Left ventricle myocardium inferior (tissue), 1 donor: Measurements from ENCODE around the gene EFNA5. TPM values are rescaled to one million over a fixed set of nuclear protein-coding genes. Genes with fewer than 3 reads are reported as not detected.
A peak's percentile ranks its signal among the peaks of the same experiment; 100 is the strongest.

Source experiments
- DNase-seq: peaks from one replicate; pipeline ENCODE4 v3.0.0-alpha.2; 2020
- H3K27ac ChIP-seq: fragments of 200-600 bp; replicated peaks from 2 replicates; pipeline ENCODE4 v1.8.0; 2021
- H3K27me3 ChIP-seq: fragments of 200-600 bp; 2 replicates; pipeline ENCODE4 v1.8.0; 2021; ENCODE audit warnings: low read depth
- H3K36me3 ChIP-seq: fragments of 200-600 bp; 2 replicates; pipeline ENCODE4 v1.8.0; 2021
- H3K4me1 ChIP-seq: fragments of 200-600 bp; 2 replicates; pipeline ENCODE4 v1.8.0; 2021
- H3K4me3 ChIP-seq: fragments of 200-600 bp; 2 replicates; pipeline ENCODE4 v1.8.0; 2021; ENCODE audit warnings: mild to moderate bottlenecking, moderate library complexity
- H3K9me3 ChIP-seq: fragments of 200-600 bp; replicated peaks from 2 replicates; pipeline ENCODE4 v1.8.0; 2021
- CTCF ChIP-seq: fragments of 200-600 bp; IDR thresholded peaks from 2 replicates; pipeline ENCODE4 v1.8.0; 2021; ENCODE audit warnings: antibody characterized with exemption, mild to moderate bottlenecking, borderline replicate concordance
- intact Hi-C: fragments of 100-400 bp; cut with micrococcal nuclease; formaldehyde crosslinking; loops from one replicate; pipeline ENCODE4 v1.11.0; 2022
- total RNA-seq: library from RNA; stranded (reverse); fragmentation: NEBNext Ultra II Directional; extraction: Animal tissue kit (Norgen Biotek cat#: 25700); gene quantifications from one replicate; pipeline ENCODE4 v1.2.1, GENCODE V29; 2021
- donor health status: DM: no; HTN: yes; CAD: no; lungs with severe emphysema.

The EFNA5 gene
- total RNA-seq, 1 donor from 2014 or later = 28.2 TPM

GRCh38 chr5:107549567-107549966 is 121.2 kb downstream of the EFNA5 start:
- DNase-seq = no peak
- Histone ChIP-seq H3K9me3 (no peaks in the 10 kb centered on the region), H3K4me3 (no peak overlapping the region), H3K27me3 (no peaks in the 10 kb centered on the region), H3K4me1 (peaks cover 52% of the 10 kb centered on the region), H3K36me3 (no peaks in the 10 kb centered on the region), H3K27ac (no peak overlapping the region)
- TF ChIP-seq CTCF = no peak
- intact Hi-C loops = no loop called here

GRCh38 chr5:107548477-107548876 is 122.3 kb downstream of the EFNA5 start:
- no peak overlapping the region for H3K27ac ChIP-seq
- no peaks in the 10 kb centered on the region for H3K9me3 ChIP-seq
- no peak for DNase-seq
- no peak for TF ChIP-seq CTCF
- intact Hi-C loops = no loop called here
- H3K36me3 ChIP-seq = no peaks in the 10 kb centered on the region
- no peaks in the 10 kb centered on the region for H3K27me3 ChIP-seq
- H3K4me3 ChIP-seq = no peak overlapping the region
- peaks cover 58% of the 10 kb centered on the region for H3K4me1 ChIP-seq

- intact Hi-C loops = no loop called here
- H3K4me1 ChIP-seq = peaks cover 69% of the 10 kb centered on the region
- DNase-seq = no peak
- H3K9me3 ChIP-seq = no peaks in the 10 kb centered on the region
- no peaks in the 10 kb centered on the region for H3K27me3 ChIP-seq
- H3K4me3 ChIP-seq = no peak overlapping the region
- no peak for TF ChIP-seq CTCF
- no peak overlapping the region for H3K27ac ChIP-seq
- H3K36me3 ChIP-seq = no peaks in the 10 kb centered on the region
Observed at GRCh38 chr5:107546719-107547118, 124.0 kb downstream of the EFNA5 start.

GRCh38 chr5:107545486-107545885 is 125.3 kb downstream of the EFNA5 start:
- peak overlapping the region; percentile 46 for H3K27ac ChIP-seq
- intact Hi-C loops = no loop called here

GRCh38 chr5:107544967-107545366 is 125.8 kb downstream of the EFNA5 start:
- Histone ChIP-seq H3K9me3 (no peaks in the 10 kb centered on the region), H3K27ac (peak overlapping the region; percentile 46), H3K36me3 (no peaks in the 10 kb centered on the region), H3K4me3 (no peak overlapping the region), H3K27me3 (no peaks in the 10 kb centered on the region), H3K4me1 (peaks cover 62% of the 10 kb centered on the region)
- DNase-seq = no peak
- intact Hi-C loops = no loop called here
- TF ChIP-seq CTCF = no peak

More at GRCh38 chr5:107545486-107545885, 125.3 kb downstream of the EFNA5 start:
- no peaks in the 10 kb centered on the region for H3K9me3 ChIP-seq
- H3K36me3 ChIP-seq = no peaks in the 10 kb centered on the region
- no peak for DNase-seq
- peaks cover 60% of the 10 kb centered on the region for H3K4me1 ChIP-seq
- TF ChIP-seq CTCF = no peak
- H3K27me3 ChIP-seq = no peaks in the 10 kb centered on the region
- H3K4me3 ChIP-seq = no peak overlapping the region

GRCh38 chr5:107544476-107544875 is 126.3 kb downstream of the EFNA5 start:
- DNase-seq = no peak
- Histone ChIP-seq H3K36me3 (no peaks in the 10 kb centered on the region), H3K4me3 (no peak overlapping the region), H3K4me1 (peaks cover 63% of the 10 kb centered on the region), H3K27me3 (no peaks in the 10 kb centered on the region), H3K9me3 (no peaks in the 10 kb centered on the region), H3K27ac (no peak overlapping the region)
- intact Hi-C loops = no loop called here
- TF ChIP-seq CTCF = no peak
